ENCODE measurements around the gene LUZP4.
"Not testable (repeated sequence)": the region's sequence is repeated elsewhere in the genome, so short reads cannot be mapped to it uniquely, and the experiment has no call there.

The LUZP4 gene

DNA sequence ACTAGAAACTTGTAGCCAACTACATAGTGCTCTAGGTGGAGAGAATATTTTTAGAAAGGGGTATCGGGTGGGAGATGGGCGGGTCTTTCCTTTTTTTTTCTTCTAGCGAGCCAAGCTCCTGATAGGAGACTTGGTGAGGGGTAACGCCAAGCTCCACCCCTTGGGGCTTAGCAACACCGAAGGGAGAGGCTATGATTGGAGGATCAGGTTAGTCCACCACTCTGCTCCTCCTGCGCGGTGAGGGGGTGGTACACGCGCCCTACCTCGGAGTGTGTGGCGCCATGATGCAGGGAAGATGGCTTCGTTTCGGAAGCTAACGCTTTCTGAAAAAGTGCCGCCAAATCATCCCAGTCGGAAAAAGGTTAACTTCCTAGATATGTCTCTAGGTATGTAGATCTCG lies at the start of gene LUZP4:
Gene LUZP4 (plus strand): TSS at position 251 of the 400 bp plus-strand sequence. CDS start 45 bp downstream, at position 296.
- DNase-seq, result no peak

GRCh38 chrX:115251458-115252233 lies 37.9 kb upstream of the LUZP4 start:
- no peak for DNase-seq

DNA sequence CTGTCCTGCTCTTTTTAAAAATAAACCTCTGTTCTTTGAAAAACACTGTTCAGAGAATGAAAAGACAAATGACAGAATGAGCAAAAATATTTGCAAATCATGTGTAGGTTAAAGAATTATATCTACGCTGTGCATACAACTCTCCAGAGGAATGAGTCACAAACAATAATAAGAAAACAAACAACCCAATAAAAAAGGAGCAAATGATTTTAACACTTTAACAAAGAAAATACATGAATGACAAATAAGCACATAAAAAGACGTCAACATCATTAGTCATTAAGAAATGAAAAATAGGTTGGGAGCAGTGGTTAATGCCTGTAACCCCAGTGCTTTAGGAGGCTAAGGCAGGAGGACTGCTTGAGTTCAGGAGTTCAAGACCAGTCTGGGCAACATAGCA lies 34.5 kb upstream of the LUZP4 start:
- DNase-seq, result no peak

DNA sequence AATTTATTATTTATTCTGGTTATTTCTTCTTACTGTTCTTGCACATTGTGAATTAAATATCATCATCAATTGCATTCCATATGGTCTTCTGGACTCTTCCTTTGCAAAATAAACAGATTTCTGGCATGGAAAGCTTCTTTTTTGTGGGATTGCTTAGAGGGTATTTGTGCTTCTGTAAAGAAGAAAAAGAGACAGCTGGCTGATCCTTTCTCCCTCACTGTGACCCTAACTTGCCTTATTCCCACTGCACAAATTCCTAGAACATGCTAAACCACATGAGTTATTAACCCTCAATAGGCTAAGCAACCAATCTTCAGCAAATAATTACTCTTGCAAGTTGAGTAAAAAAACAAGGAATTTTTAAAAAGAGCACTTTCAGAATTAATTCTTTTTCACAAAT lies 31.8 kb upstream of the LUZP4 start:
- no peak for DNase-seq

- DNase-seq, result no peak
Observed at GRCh38 chrX:115259238-115259875, 30.2 kb upstream of the LUZP4 start.

GRCh38 chrX:115260330-115260729 lies 29.2 kb upstream of the LUZP4 start:
- no peak for DNase-seq

DNA sequence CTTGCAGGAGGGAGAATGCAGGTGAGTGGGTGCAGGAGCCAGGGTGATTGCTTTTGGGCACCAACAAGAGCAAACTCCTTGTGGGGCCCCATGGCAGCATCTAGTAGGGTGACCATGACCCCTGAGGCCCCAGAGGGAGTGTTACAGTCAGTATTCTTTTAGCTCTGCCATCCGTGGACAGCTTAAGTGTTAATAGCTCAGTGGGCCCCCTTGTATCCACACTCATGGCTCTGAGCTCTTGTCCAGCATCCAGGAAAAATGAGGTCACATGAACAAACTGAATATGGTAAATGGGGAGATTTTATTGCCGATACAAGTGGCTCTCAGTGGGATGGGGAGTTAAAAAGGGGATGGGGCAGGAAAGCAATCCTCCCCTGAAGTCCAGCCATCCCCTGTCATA lies 28.4 kb upstream of the LUZP4 start:
- no peak for DNase-seq

GRCh38 chrX:115264009-115264408 lies 25.5 kb upstream of the LUZP4 start:
- no peak for DNase-seq

- no peak for DNase-seq
Observed at GRCh38 chrX:115266300-115266699, 23.2 kb upstream of the LUZP4 start.

GRCh38 chrX:115268421-115268820 lies 21.1 kb upstream of the LUZP4 start:
- no peak for DNase-seq

- DNase-seq, result no peak
Observed at GRCh38 chrX:115269051-115269683, 20.3 kb upstream of the LUZP4 start.

DNA sequence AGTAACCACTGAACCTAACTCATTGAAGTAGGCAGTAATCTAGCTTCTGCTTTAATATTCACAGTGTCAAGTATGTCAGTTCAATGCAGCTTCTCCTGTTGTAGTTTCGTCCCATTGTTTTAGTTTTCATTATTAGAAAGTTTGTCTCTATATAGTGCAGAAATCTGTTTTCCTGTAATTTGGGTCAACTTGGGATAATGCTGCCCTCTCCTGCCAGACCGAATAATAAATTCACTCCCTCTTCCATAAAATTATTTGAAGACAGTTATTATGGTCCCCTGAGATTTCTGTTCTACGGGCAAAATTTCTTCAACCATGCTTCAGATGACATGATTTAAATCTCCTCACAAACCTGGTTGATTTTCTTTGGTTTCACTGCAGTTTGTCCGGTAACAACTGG lies 4.6 kb upstream of the LUZP4 start:
- no peak for DNase-seq

DNA sequence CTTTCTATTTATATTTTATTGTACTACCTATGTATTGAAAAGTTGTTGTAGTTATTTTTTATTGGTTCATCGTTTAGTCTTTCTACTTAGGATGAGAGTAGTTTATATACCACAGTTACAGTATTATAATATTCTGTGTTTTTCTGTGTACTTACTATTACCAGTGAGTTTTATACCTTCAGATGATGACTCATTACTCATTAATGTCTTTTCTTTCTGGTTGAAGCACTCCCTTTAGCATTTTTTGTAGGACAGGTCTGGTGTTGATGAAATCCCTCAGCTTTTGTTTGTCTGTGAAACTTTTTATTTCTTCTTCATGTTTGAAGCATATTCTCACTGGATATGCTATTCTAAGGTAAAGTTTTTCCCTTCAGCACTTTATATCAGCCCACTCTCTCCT lies 7.7 kb downstream of the LUZP4 start:
- no peak for DNase-seq

- no peak for DNase-seq
Observed at GRCh38 chrX:115311139-115311538, 21.6 kb downstream of the LUZP4 start.

- no peak for DNase-seq
Observed at GRCh38 chrX:115311601-115312001, 22.1 kb downstream of the LUZP4 start.

GRCh38 chrX:115318139-115318538 lies 28.6 kb downstream of the LUZP4 start:
- DNase-seq, result no peak

DNA sequence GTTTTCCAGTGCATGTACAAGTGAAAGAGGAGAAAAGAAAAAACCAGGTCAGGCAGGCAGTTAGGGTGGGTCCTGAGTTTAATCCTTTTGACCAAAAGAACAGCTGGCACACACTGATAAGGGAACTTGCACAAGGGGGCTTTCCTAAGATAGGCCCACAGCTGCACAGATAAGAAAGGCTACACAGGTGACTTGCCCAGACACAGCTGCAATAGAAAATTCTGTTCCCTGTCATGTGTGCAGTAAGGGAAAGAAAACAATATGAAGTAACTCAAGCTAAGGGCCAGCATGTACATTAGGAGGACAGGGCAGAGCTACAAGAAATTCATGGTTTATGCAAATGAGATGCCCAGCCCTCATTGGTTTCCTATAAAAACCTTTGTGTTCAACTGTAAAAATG lies 32.9 kb downstream of the LUZP4 start:
- no peak for DNase-seq

DNA sequence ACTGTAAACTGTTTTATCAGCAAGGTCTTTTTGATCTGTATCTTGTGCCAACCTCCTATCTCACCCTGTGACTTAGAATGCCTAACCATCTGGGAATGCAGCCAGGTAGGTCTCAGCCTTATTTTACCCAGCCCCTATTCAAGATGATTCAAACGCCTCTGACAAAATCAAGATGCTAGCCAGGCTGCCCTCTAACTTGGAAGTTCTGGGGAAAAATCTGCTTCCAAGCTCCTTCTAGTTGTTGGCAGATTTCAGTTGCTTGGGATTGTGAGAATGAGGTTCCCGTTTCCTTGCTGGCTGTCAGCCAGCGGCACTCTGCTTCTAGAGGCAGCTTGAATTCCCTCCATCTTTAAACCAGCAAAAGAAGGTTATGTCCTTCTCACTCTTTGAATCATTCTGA lies 34.7 kb downstream of the LUZP4 start:
- DNase-seq, result no peak

- not testable (repeated sequence) for DNase-seq
Observed at GRCh38 chrX:115329282-115329681, 39.8 kb downstream of the LUZP4 start.

GRCh38 chrX:115330498-115331168 lies 41.1 kb downstream of the LUZP4 start:
- DNase-seq, result no peak

- no peak for DNase-seq
Observed at GRCh38 chrX:115332832-115333231, 43.3 kb downstream of the LUZP4 start.

GRCh38 chrX:115333446-115333845 lies 43.9 kb downstream of the LUZP4 start:
- no peak for DNase-seq

DNA sequence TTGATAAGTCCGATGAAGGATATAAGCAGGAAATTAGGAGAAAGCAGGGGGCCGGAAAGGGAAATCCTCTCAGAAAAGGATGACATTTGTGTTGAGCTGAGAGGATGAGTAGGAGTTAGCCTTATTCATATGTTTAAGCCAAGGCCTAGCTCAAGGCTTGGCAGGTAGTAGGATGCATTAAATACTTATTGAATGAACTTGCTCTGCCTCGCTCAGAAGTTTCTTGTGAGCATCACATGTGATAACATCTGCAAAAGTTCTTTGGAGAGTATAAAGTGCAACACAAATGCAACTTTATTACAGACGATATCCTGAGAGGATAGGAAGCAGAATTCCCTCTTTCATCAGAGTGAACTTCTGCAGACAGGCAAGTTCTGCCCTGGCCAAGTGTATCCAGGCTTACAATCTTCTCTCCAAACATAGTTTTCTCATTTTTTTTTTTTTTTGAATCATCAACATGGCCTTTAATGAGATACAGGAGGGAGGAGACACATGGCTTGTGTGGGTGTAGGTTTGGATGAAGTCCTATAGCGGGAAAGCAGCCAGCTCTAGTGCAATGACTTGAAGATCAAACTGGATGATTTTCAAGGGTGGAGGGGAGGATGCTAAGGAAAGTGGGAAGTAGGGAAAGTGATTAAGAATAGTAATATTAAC lies 48.1 kb downstream of the LUZP4 start:
- no peak for DNase-seq
